WTC11 (cell line): ENCODE data around the gene ASXL3. TPM values are rescaled to one million over a fixed set of nuclear protein-coding genes. Genes with fewer than 3 reads are reported as not detected.

ENCODE experiments used
- ATAC-seq: fragments of 200-7000 bp; cut with Tn5 transposase; 2 replicates; pipeline ENCODE4 v1.10.0; 2021; ENCODE audit warnings: mild to moderate bottlenecking, moderate library complexity
- CTCF ChIA-PET: fragments of 300-600 bp; sonication (Branson Sonifier 250); formaldehyde crosslinking; loops from one replicate; lab custom pipeline; 2021; ENCODE audit warnings: antibody characterized with exemption; lab: Charles Lee
- POLR2A ChIA-PET: fragments of 350-600 bp; sonication (Branson Sonifier 250); formaldehyde crosslinking; loops from one replicate; lab custom pipeline; 2021; ENCODE audit warnings: antibody characterized with exemption; lab: Charles Lee
- DNase-seq: peaks from one replicate; pipeline ENCODE4 v3.0.0; 2021; ENCODE audit warnings: low spot score
- H3K27ac Mint-ChIP-seq: 2 replicates; pipeline ENCODE4 v1.8.0; 2021; ENCODE audit warnings: mixed read lengths
- H3K27me3 Mint-ChIP-seq: 2 replicates; pipeline ENCODE4 v1.8.0; 2021; ENCODE audit warnings: low read depth, mild to moderate bottlenecking, moderate library complexity, mixed read lengths
- H3K36me3 Mint-ChIP-seq: 2 replicates; pipeline ENCODE4 v1.8.0; 2021; ENCODE audit warnings: mixed read lengths
- H3K4me1 Mint-ChIP-seq: 2 replicates; pipeline ENCODE4 v1.8.0; 2022; ENCODE audit warnings: mixed read lengths
- H3K4me3 Mint-ChIP-seq: 2 replicates; pipeline ENCODE4 v1.8.0; 2021; ENCODE audit warnings: mild to moderate bottlenecking, moderate library complexity, mixed read lengths
- H3K9me3 Mint-ChIP-seq: 2 replicates; pipeline ENCODE4 v1.8.0; 2021; ENCODE audit warnings: mixed read lengths
- E2F5 ChIP-seq: sonication (generic); formaldehyde crosslinking; IDR thresholded peaks from 2 replicates; pipeline ENCODE4 v1.8.1; 2022; ENCODE audit warnings: mild to moderate bottlenecking, moderate library complexity, missing genetic modification reagents
- ERG ChIP-seq: fragments of 250-450 bp; sonication (Bioruptor Pico); IDR thresholded peaks from 2 replicates; pipeline ENCODE4 v1.8.0; 2021; ENCODE audit warnings: mild to moderate bottlenecking
- JUN ChIP-seq: sonication (generic); formaldehyde crosslinking; IDR thresholded peaks from 2 replicates; pipeline ENCODE4 v1.8.0; 2023; ENCODE audit warnings: mild to moderate bottlenecking, missing genetic modification reagents
- MLX ChIP-seq: sonication (generic); formaldehyde crosslinking; IDR thresholded peaks from 2 replicates; pipeline ENCODE4 v1.8.1; 2023; ENCODE audit warnings: mild to moderate bottlenecking, missing genetic modification reagents, moderate library complexity
- NR1H2 ChIP-seq: sonication (generic); formaldehyde crosslinking; IDR thresholded peaks from 2 replicates; pipeline ENCODE4 v1.9.0; 2021; ENCODE audit warnings: mild to moderate bottlenecking, moderate library complexity, missing genetic modification reagents
- SOX15 ChIP-seq: fragments of 250-450 bp; sonication (Bioruptor Pico); IDR thresholded peaks from 2 replicates; pipeline ENCODE4 v1.9.0; 2021; ENCODE audit warnings: mild to moderate bottlenecking
- TCF7 ChIP-seq: sonication (generic); formaldehyde crosslinking; IDR thresholded peaks from 2 replicates; pipeline ENCODE4 v1.8.0; 2022; ENCODE audit warnings: mild to moderate bottlenecking, low read depth, missing genetic modification reagents, moderate library complexity
- TEAD1 ChIP-seq: sonication (generic); formaldehyde crosslinking; IDR thresholded peaks from 2 replicates; pipeline ENCODE4 v1.8.0; 2022; ENCODE audit warnings: mild to moderate bottlenecking, missing genetic modification reagents
- USF1 ChIP-seq: sonication (generic); formaldehyde crosslinking; IDR thresholded peaks from 2 replicates; pipeline ENCODE4 v1.8.0; 2022; ENCODE audit warnings: mild to moderate bottlenecking, missing genetic modification reagents
- ZNF121 ChIP-seq: sonication (generic); formaldehyde crosslinking; IDR thresholded peaks from 2 replicates; pipeline ENCODE4 v1.8.0; 2023; ENCODE audit warnings: missing genetic modification reagents
- ZNF396 ChIP-seq: fragments of 250-450 bp; sonication (Bioruptor Pico); IDR thresholded peaks from 2 replicates; pipeline ENCODE4 v1.8.0; 2021; ENCODE audit warnings: mild to moderate bottlenecking, moderate library complexity, borderline replicate concordance
- ZNF425 ChIP-seq: fragments of 250-450 bp; sonication (Bioruptor Pico); conservative IDR thresholded peaks from 2 replicates; pipeline ENCODE4 v1.9.0; 2021; ENCODE audit warnings: mild to moderate bottlenecking
- total RNA-seq: library from RNA; stranded (reverse); gene quantifications from 3 replicates; pipeline ENCODE4 v1.2.3, GENCODE V29; 2021
- TF ChIP-seq, protein P1 (sequence below): sonication (generic); formaldehyde crosslinking; IDR thresholded peaks from 2 replicates; pipeline ENCODE4 v1.8.0; 2022; ENCODE audit warnings: mild to moderate bottlenecking, missing genetic modification reagents
- TF ChIP-seq, protein P2 (sequence below): fragments of 250-450 bp; sonication (Bioruptor Pico); IDR thresholded peaks from 2 replicates; pipeline ENCODE4 v1.9.0; 2021; ENCODE audit warnings: mild to moderate bottlenecking
- TF ChIP-seq, protein P3 (sequence below): sonication (generic); formaldehyde crosslinking; IDR thresholded peaks from 2 replicates; pipeline ENCODE4 v1.8.0; 2023; ENCODE audit warnings: missing genetic modification reagents

ASXL3 gene
- total RNA-seq, 1 experiment from 2014 or later: 0.35 TPM

DNA sequence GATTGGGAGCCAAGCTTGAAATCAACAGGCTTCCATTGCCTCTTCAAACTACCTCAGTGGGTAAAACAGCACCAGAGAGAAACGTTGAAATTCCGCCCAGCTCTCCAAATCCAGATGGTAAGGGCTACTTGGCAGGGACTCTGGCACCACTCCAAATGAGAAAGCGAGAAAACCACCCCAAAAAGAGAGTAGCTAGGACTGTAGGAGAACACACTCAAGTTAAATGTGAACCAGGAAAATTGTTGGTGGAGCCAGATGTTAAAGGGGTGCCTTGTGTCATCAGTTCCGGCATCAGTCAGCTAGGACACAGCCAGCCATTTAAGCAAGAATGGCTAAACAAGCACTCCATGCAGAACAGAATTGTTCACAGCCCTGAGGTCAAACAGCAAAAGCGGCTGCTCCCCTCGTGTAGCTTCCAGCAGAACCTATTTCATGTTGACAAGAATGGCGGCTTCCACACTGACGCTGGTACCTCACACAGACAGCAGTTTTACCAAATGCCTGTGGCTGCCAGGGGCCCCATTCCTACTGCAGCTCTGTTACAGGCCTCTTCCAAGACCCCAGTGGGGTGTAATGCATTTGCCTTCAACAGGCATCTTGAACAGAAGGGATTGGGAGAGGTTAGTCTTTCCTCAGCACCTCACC, 167.3 kb downstream of the ASXL3 start (continued):
- no peak for TF ChIP-seq MLX (CRISPR knock-in tag)
- TF ChIP-seq, protein P1, sequence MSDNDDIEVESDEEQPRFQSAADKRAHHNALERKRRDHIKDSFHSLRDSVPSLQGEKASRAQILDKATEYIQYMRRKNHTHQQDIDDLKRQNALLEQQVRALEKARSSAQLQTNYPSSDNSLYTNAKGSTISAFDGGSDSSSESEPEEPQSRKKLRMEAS (CRISPR knock-in tag): no peak
- no peak for TF ChIP-seq SOX15 (CRISPR knock-in tag)
- TF ChIP-seq JUN (CRISPR knock-in tag): no peak

DNA sequence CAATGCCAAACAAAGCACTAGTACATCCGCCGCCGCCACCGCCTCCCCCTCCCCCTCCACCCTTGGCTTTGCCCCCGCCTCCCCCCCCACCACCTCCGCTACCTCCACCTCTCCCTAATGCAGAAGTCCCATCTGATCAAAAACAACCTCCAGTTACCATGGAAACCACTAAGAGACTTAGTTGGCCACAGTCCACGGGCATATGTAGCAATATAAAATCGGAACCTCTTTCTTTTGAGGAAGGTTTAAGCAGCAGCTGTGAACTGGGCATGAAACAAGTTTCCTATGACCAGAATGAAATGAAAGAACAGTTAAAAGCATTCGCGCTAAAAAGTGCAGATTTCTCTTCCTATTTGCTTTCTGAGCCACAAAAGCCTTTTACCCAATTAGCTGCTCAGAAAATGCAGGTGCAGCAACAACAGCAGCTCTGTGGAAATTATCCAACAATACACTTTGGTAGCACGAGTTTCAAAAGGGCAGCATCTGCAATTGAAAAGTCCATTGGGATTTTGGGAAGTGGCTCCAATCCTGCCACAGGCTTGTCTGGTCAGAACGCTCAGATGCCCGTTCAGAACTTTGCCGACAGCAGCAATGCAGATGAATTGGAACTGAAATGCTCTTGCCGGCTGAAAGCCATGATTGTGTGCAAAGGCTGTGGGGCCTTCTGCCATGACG, 168.0 kb downstream of the ASXL3 start:
- Mint-ChIP-seq H3K27ac (no peak overlapping the region), H3K4me3 (no peak overlapping the region), H3K4me1 (peaks cover 25% of the 10 kb centered on the region), H3K27me3 (no peaks in the 10 kb centered on the region), H3K9me3 (no peaks in the 10 kb centered on the region), H3K36me3 (no peaks in the 10 kb centered on the region)
- no peak for DNase-seq
- no peak for ATAC-seq
- ChIA-PET CTCF (interaction anchor here (2.0 to 3.8 kb wide), 2 partner anchors 10 to 93 kb away, joined by 6 to 14 read pairs; no protein-coding TSS in a partner anchor), POLR2A (no interaction called here)
- no peak for TF ChIP-seq USF1 (CRISPR knock-in tag)
- no peak for TF ChIP-seq ZNF425 (CRISPR knock-in tag)
- TF ChIP-seq E2F5 (CRISPR knock-in tag): no peak
- no peak for TF ChIP-seq TEAD1 (CRISPR knock-in tag)
- TF ChIP-seq, protein P2, sequence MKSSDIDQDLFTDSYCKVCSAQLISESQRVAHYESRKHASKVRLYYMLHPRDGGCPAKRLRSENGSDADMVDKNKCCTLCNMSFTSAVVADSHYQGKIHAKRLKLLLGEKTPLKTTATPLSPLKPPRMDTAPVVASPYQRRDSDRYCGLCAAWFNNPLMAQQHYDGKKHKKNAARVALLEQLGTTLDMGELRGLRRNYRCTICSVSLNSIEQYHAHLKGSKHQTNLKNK (CRISPR knock-in tag): no peak
- no peak for TF ChIP-seq JUN (CRISPR knock-in tag)
- TF ChIP-seq, protein P3, sequence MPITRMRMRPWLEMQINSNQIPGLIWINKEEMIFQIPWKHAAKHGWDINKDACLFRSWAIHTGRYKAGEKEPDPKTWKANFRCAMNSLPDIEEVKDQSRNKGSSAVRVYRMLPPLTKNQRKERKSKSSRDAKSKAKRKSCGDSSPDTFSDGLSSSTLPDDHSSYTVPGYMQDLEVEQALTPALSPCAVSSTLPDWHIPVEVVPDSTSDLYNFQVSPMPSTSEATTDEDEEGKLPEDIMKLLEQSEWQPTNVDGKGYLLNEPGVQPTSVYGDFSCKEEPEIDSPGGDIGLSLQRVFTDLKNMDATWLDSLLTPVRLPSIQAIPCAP (CRISPR knock-in tag): no peak
- no peak for TF ChIP-seq ZNF121 (CRISPR knock-in tag)
- TF ChIP-seq ERG: no peak
- TF ChIP-seq TCF7 (CRISPR knock-in tag): no peak
- no peak for TF ChIP-seq ZNF396
- TF ChIP-seq NR1H2: no peak
